Epithelial cell of proximal tubule (primary cell): ENCODE results near the gene ROBO2. TPM values are rescaled to one million over a fixed set of nuclear protein-coding genes. Genes with fewer than 3 reads are reported as not detected.

Source experiments
- DNase-seq: peaks from one replicate; pipeline ENCODE4 v3.0.0-alpha.2; 2011; ENCODE audit warnings: low read depth
- H3K4me3 ChIP-seq: 2 replicates; pipeline ENCODE4 v1.5.1; 2011; ENCODE audit warnings: low read depth, mild to moderate bottlenecking, low read length
- total RNA-seq: library from RNA; depleted of rRNA; stranded (reverse); fragments of >200 nt; gene quantifications from 2 replicates; pipeline ENCODE4 v1.2.3, GENCODE V29; 2015
- TF ChIP-seq, protein P1 (sequence below): conservative IDR thresholded peaks from 2 replicates; pipeline ENCODE4 v1.5.1; 2012; ENCODE audit warnings: low read depth, mild to moderate bottlenecking, low read length

Gene ROBO2
- total RNA-seq, 1 donor from 2014 or later = 0.52 TPM

DNA sequence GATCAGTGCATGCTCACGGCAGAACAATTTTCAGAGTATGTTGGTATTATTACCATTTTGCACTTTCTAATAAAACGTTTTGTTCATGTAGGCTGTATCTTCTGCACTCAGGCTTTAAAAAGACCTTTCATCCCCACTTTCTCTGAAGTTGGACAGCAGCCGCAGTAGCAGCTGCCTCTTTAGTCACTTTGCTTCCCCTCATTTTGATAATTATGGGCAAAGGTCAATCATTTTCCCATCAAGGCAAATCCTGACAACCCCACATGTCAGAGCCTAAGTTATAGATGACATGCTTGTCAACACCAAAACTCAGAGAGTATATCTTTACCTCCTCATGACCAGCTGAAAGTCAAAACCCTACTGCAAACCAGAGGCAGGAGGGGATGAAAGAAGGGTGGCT lies 99.7 kb downstream of the ROBO2 start:
- no peak for DNase-seq
- TF ChIP-seq, protein P1, sequence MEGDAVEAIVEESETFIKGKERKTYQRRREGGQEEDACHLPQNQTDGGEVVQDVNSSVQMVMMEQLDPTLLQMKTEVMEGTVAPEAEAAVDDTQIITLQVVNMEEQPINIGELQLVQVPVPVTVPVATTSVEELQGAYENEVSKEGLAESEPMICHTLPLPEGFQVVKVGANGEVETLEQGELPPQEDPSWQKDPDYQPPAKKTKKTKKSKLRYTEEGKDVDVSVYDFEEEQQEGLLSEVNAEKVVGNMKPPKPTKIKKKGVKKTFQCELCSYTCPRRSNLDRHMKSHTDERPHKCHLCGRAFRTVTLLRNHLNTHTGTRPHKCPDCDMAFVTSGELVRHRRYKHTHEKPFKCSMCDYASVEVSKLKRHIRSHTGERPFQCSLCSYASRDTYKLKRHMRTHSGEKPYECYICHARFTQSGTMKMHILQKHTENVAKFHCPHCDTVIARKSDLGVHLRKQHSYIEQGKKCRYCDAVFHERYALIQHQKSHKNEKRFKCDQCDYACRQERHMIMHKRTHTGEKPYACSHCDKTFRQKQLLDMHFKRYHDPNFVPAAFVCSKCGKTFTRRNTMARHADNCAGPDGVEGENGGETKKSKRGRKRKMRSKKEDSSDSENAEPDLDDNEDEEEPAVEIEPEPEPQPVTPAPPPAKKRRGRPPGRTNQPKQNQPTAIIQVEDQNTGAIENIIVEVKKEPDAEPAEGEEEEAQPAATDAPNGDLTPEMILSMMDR = no peak
- H3K4me3 ChIP-seq = no peak overlapping the region

DNA sequence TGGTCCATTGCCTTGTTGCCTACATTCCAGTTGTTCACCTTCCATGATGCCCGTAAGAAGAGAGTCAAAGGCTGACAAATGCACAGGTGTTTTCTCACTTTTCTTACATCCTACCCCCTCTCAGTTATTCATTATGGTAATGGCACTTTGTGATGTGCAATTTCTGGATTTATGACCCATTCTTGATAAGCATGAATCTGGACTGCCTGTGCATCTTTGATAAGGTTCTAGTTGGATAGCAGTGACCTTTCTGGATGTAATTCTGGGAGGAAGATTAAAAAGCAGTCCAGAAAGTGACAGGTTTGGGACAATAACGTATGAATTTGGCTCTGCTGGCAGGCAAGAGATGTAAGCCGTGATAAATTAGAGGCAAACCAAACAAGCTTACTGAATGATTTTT lies 101.5 kb downstream of the ROBO2 start:
- DNase-seq = no peak
- TF ChIP-seq, protein P1 = no peak
- no peak overlapping the region for H3K4me3 ChIP-seq

DNA sequence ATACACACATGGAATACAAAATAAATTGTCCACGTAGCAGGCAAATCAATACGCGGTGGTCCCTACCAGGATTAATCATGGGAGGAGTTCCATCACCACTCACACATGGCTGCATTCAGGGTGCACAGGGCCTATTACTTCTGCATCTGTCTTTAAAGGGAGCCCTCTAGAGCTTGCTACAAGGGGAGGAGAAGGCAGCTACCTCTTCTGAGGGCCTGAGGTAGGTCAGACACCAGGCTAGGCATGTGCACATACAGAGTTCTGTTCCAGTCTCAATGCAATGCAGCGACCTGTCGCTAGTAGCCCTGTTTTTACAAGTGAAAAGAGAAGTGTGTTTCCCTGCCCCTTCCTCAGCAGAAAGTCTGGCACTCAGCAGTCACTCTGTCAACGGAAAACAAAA lies 102.7 kb downstream of the ROBO2 start:
- TF ChIP-seq, protein P1 = no peak
- DNase-seq = no peak
- H3K4me3 ChIP-seq = no peak overlapping the region

DNA sequence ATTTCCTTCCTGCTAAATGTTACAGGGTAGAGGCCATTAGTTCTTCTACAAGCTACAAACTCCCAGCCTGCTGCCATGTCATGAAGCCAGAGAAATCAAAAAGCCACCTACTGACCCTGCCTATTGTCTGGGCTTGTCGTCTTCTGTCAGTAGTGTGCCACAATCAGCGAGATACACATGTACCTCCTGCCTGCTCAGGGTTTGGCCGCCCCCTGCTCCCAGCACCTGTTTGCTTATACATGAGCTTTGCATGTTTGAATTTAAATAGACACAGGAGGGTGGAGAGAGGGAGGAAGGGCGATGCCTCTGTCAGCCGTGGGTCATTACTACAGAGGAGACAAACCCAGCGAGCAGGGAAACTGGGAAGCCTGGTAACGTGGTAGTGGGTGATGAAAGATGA lies 106.1 kb downstream of the ROBO2 start:
- H3K4me3 ChIP-seq = no peak overlapping the region
- no peak for DNase-seq
- TF ChIP-seq, protein P1 = no peak

DNA sequence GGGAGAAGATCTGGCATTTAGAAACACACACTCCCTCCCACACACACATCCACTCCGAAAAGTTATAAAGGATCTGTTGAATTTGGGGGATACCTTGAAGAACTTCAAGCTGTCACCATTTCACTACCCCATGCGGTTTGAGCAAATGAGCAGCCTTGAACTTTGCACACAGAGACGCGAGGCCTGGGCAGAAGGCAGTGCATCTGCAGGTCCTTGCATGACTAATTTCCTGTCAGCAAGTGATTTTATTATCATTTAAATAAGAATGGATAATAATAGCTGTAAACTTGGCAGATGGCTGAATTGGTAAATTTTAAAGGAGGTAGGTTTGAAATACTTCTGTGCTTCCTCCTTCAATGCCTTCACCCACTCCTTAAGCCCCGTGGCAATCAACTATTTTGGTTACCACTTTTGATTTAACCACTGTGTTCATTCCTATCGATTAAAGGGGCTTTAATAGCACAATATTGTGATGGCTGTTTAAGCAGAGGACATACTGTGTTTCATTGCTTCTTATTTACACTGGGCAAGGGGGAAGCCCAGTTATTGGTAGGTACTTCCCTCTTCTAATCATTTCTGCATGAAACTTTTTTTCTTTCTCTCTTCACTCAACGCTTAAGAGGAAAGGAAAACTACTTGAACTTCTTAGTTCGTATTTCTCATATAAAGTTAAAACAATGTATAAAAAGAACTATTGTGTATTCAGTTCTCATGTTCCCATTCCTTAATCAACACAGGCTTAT lies 108.1 kb downstream of the ROBO2 start:
- H3K4me3 ChIP-seq = no peak overlapping the region
- no peak for DNase-seq
- TF ChIP-seq, protein P1 = no peak

DNA sequence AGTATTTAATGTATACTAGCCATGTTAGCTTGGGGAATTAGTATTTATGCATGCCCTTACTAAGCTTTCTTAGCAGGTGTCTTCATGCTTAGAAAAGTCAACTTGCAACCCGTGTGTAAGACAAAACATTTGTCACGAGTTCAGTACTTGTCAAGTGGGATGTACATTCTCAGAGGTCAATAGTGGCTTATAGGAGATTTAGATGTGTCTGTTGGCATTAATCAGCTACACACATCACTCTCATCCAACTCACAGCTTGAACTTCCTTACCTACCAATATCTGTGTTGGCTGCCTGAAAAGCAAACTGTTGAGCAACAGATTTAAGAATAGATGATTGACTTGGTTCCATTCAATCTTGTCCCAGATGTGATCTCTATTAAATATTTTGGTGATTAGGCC lies 109.5 kb downstream of the ROBO2 start:
- TF ChIP-seq, protein P1 = no peak
- no peak for DNase-seq
- H3K4me3 ChIP-seq = no peak overlapping the region

DNA sequence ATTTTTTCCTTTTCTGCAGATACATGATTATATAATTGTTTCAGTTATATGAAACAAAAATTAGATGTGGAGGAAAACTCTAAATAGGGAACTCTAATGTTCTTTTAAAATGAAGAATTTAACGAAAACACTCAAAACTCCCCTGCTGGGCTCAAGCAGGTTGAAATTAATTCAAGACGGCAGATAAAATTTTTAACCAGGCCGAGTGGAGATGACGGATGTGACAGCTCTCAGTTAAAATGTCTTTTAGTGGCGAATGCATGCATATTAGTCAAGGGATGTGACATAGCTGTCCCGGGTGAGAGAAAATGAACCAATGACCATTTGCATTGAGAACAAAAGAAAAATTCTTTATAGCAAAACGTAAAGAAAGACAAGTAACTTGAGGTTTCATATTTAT lies 110.1 kb downstream of the ROBO2 start:
- DNase-seq = no peak
- TF ChIP-seq, protein P1 = no peak
- no peak overlapping the region for H3K4me3 ChIP-seq
